Cardiac muscle cell (in vitro differentiated cells and primary cell): Measurements from ENCODE around the gene CCDC77. TPM values are rescaled to one million over a fixed set of nuclear protein-coding genes. Genes with fewer than 3 reads are reported as not detected.

Experiments
- DNase-seq, 2 donors: peaks; one replicate each; pipeline versions ENCODE4 v3.0.0 to v3.0.0-alpha.2; 2010 to 2017; ENCODE audit warnings: low read depth in 1 of 2, low spot score in 1 of 2
- H3K27ac ChIP-seq: fragments of 200-600 bp; sonication (generic); 2 replicates; pipeline ENCODE4 v1.5.1; 2016
- H3K27me3 ChIP-seq: fragments of 200-600 bp; sonication (generic); 2 replicates; pipeline ENCODE4 v1.6.0; 2016; ENCODE audit warnings: control low read depth
- H3K36me3 ChIP-seq: fragments of 200-600 bp; sonication (generic); 2 replicates; pipeline ENCODE4 v1.5.1; 2016; ENCODE audit warnings: control low read depth
- H3K4me1 ChIP-seq: fragments of 200-600 bp; sonication (generic); 2 replicates; pipeline ENCODE4 v1.8.1; 2017; ENCODE audit warnings: low read depth, mild to moderate bottlenecking, mixed run types
- H3K4me3 ChIP-seq: fragments of 200-600 bp; sonication (generic); 2 replicates; pipeline ENCODE4 v1.5.1; 2016; ENCODE audit warnings: mild to moderate bottlenecking
- H3K9me3 ChIP-seq: fragments of 200-600 bp; sonication (generic); 2 replicates; pipeline ENCODE4 v1.5.1; 2017; ENCODE audit warnings: low read depth, mild to moderate bottlenecking, control low read depth
- polyA plus RNA-seq: library from polyadenylated mRNA; unstranded; fragments of >200 nt; fragmentation: Nextera tagmentation; extraction: Ambion mirVana; gene quantifications from 2 replicates; pipeline ENCODE4 v1.2.1, GENCODE V29; 2016
- total RNA-seq: library from RNA; depleted of rRNA; stranded (reverse); fragments of >200 nt; gene quantifications from 2 replicates; pipeline ENCODE4 v1.2.3, GENCODE V29; 2016
- TF ChIP-seq, protein P1 (sequence below): IDR thresholded peaks from 2 replicates; pipeline ENCODE4 v1.5.1; 2012; ENCODE audit warnings: low read depth, mild to moderate bottlenecking, low read length

Gene CCDC77
- total and polyA plus RNA-seq, 2 experiments from 2014 or later, result 7.3 to 13.0 TPM

DNA sequence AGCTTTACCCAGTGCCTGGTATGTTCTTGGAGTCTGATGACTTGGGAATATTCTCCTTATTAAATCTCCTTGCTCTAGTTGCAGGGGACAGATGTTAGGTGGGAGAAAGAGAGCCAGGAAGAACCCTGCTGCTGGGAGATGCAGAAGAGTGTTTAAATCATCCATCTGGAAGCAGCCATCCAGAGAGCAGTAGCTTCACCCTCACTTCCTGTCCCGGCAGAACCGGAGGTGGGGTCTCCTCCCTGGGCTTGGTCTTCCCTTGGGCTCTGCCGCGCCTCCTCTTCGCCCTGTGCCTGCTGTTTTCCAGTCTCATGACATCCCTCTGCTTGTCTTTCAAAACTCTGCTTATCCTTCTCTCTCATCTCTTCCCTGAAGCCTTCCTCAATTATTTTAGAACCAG is 73.8 kb downstream of the CCDC77 start:
- H3K4me3 ChIP-seq, result no peak overlapping the region
- H3K27me3 ChIP-seq, result no peaks in the 10 kb centered on the region
- peaks cover 30% of the 10 kb centered on the region for H3K4me1 ChIP-seq
- H3K36me3 ChIP-seq, result no peaks in the 10 kb centered on the region
- TF ChIP-seq, protein P1, sequence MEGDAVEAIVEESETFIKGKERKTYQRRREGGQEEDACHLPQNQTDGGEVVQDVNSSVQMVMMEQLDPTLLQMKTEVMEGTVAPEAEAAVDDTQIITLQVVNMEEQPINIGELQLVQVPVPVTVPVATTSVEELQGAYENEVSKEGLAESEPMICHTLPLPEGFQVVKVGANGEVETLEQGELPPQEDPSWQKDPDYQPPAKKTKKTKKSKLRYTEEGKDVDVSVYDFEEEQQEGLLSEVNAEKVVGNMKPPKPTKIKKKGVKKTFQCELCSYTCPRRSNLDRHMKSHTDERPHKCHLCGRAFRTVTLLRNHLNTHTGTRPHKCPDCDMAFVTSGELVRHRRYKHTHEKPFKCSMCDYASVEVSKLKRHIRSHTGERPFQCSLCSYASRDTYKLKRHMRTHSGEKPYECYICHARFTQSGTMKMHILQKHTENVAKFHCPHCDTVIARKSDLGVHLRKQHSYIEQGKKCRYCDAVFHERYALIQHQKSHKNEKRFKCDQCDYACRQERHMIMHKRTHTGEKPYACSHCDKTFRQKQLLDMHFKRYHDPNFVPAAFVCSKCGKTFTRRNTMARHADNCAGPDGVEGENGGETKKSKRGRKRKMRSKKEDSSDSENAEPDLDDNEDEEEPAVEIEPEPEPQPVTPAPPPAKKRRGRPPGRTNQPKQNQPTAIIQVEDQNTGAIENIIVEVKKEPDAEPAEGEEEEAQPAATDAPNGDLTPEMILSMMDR, result no peak
- H3K9me3 ChIP-seq, result no peaks in the 10 kb centered on the region
- H3K27ac ChIP-seq, result no peak overlapping the region
- DNase-seq, result no peak

DNA sequence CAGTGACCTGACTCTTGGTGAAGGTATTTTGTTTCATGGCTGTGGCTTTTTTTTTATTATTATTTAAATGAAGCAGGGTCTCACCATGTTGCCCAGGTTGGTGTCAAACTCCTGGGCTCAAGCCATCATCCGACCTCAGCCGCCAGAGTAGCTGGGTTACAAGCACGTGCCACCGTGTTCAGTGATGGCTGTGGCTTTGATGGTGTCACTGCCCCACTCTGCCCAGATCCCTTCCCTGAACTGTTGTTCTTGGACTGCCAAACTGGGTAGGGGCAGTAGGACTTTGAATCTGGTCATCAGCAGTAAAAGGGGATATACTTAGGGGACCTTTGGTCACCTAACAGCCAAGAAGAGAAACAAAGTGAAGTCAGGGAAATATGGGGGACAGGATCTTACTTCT is 77.7 kb downstream of the CCDC77 start:
- no peak for DNase-seq

DNA sequence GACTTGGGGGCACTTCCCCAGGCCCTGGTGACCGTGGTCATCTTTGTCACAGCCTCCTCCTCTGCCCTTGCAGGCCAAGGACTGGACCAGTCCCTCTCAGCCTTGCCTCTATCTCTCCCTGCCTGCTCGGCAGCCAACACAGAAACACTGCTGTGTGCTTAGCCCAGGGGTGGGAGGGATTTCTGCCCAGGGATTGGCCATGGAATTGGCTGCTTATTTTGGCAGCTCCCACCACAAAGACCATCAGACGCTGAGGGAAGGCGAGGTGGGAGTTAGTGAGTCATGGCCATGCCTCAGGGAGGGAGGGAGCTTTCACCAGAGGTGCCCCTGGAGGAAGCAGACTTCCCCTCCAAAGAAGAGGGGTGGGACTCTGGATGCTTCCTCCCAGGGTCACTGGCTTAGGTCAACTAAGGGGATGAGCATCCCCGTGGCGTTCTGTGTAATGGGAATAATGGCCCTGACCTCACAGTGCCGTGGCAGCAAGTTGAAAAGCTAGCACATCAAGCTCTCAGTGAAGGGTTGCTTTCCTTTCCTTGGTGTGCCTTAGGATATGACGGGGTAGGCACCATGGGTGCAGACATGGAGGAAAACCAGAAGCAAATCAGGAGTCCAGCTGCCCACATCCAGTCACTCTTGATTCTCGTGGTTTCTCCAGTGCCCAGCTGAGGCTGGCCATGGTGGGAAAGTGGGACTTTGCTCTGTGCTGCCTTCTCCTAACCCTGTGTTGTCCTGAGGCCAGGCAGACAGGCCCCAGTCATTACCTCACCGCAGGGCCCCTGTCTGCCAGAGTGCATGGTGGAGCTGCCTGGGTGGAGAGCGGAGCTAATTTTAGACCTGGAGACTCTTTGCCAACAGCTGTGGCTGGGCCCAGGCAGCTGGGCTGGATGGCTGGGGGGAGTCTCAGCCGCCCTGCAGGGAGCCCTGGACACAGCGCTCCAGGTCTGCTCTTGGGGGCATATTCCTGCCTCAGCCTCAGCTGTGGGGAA is 79.7 kb downstream of the CCDC77 start:
- no peak overlapping the region for H3K4me3 ChIP-seq
- H3K9me3 ChIP-seq, result no peaks in the 10 kb centered on the region
- peak overlapping the region; percentile 91 for H3K27ac ChIP-seq
- no peaks in the 10 kb centered on the region for H3K36me3 ChIP-seq
- peaks cover 28% of the 10 kb centered on the region for H3K4me1 ChIP-seq
- TF ChIP-seq, protein P1, result no peak
- no peaks in the 10 kb centered on the region for H3K27me3 ChIP-seq
- peak; percentile 49 to 86 for DNase-seq

More for the DNA sequence above, 77.7 kb downstream of the CCDC77 start:
- H3K27ac ChIP-seq, result no peak overlapping the region
- no peaks in the 10 kb centered on the region for H3K36me3 ChIP-seq
- no peaks in the 10 kb centered on the region for H3K9me3 ChIP-seq
- no peaks in the 10 kb centered on the region for H3K27me3 ChIP-seq
- peaks cover 40% of the 10 kb centered on the region for H3K4me1 ChIP-seq
- TF ChIP-seq, protein P1, result no peak
- H3K4me3 ChIP-seq, result no peak overlapping the region

DNA sequence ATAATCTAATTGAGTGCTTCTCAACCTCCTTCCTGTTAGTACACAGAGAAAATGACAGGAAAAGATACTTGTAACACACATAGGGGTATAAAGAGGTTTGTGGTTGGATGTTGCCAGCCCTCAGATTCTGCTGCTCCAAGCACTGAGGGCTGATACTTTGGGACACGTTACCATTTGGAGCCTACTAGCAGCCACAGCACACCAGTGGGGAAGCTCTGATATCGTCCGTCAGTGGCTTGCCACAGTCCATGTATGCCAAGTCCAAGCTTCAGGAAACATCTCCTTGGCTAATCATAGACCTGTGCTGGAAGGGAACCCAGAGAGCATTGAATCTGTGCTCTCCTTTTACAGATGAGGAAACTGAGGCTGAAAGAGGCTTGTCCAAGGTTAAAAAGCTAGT is 80.6 kb downstream of the CCDC77 start:
- peak overlapping the region; percentile 91 for H3K27ac ChIP-seq
- no peaks in the 10 kb centered on the region for H3K36me3 ChIP-seq
- no peaks in the 10 kb centered on the region for H3K9me3 ChIP-seq
- H3K4me3 ChIP-seq, result no peak overlapping the region
- peaks cover 21% of the 10 kb centered on the region for H3K4me1 ChIP-seq
- H3K27me3 ChIP-seq, result no peaks in the 10 kb centered on the region
- TF ChIP-seq, protein P1, result no peak
- DNase-seq, result no peak

DNA sequence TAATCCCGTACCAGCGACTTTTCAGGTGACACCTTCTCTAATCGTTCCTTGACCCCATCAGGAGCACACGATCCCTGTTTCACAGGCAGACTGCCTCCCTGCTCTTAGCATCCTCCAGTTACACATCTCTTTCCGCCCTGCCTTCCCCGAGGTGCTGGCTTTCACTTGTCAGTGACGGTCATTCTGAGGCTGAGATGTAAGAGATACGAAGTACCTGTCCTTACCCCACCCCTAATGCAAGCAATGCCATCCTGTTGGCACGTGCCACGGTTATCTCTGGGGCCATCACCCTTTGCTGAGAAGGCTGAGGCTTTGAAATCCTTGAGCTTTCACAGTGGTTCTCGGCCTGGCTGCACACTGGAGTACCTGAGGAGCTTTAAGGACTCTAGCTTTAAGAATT is 82.7 kb downstream of the CCDC77 start:
- Histone ChIP-seq H3K9me3 (no peaks in the 10 kb centered on the region), H3K27ac (no peak overlapping the region), H3K27me3 (no peaks in the 10 kb centered on the region), H3K4me3 (no peak overlapping the region), H3K4me1 (peaks cover 20% of the 10 kb centered on the region), H3K36me3 (no peaks in the 10 kb centered on the region)
- no peak for DNase-seq
- TF ChIP-seq, protein P1, result no peak
